Measurements from ENCODE around the gene RBL2.
"Not testable (repeated sequence)": the region's sequence is repeated elsewhere in the genome, so short reads cannot be mapped to it uniquely, and the experiment has no call there.

The RBL2 gene

DNA sequence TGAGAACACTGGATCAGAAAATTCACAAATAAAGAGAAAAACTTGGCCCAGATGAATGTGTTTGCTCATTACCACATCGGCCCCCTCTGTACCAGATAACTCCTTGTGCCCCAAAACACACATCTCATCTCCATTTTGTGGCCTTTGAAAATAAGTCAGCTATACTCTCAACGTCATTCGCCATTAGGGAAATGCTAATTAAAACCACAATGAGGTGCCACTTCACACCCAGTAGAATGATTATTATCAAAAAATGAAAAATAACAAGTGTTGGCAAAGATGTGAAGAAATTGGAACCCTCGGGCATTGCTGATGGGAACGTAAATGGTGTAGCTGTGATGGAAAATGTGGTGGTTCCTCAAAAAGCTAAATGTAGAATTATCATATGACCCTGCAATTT lies 103.4 kb downstream of the RBL2 start:
- in situ Hi-C loops (cut with HindIII; ENCODE audit: low sequenced_read_pairs), result no loop called here

DNA sequence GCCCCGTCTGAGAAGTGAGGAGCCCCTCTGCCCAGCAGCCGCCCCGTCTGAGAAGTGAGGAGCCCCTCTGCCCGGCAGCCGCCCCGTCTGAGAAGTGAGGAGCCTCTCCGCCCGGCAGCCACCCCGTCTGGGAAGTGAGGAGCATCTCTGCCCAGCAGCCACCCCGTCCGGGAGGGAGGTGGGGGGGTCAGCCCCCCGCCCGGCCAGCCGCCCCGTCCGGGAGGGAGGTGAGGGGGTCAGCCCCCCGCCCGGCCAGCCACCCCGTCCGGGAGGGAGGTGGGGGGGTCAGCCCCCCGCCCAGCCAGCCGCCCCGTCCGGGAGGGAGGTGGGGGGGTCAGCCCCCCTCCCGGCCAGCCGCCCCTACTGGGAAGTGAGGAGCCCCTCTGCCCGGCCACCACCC lies 105.1 kb downstream of the RBL2 start:
- in situ Hi-C loops (cut with HindIII; ENCODE audit: low sequenced_read_pairs), result not testable (repeated sequence)

DNA sequence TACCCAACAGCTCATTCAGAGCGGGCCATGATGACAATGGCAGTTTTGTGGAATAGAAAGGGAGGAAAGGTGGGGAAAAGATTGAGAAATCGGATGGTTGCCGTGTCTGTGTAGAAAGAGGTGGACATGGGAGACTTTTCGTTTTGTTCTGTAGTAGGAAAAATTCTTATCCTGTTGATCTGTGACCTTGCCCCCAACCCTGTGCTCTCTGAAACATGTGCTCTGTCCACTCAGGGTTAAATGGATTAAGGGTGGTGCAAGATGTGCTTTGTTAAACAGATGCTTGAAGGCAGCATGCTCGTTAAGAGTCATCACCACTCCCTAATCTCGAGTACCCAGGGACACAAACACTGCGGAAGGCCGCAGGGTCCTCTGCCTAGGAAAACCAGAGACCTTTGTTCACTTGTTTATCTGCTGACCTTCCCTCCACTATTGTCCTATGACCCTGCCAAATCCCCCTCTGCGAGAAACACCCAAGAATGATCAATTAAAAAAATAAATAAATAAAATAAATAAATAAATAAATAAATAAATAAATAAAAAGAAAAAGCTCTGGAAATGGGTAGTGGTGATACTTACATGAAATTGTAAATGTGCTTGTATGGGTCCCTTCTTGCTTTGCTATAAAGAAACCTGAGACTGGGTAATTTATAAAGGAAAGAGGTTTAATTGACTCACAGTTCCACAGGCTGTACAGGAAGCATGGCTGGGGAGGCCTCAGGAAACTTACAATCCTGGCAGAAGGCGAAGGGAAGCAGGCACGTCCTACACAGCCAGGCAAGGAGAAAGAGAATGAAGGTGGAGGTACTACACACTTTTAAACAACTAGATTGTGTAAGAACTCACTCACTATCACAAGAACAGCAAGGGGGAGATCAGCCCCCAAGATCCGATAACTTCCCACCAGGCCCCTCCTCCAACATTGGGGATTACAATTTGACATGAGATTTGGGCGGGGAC lies 105.8 kb downstream of the RBL2 start:
- in situ Hi-C loops (cut with HindIII; ENCODE audit: low sequenced_read_pairs), result not testable (repeated sequence)
